Prostate gland (tissue), 2 donors: ENCODE data around the gene LAMB1.

ENCODE experiments used
- POLR2A ChIP-seq: fragments of 450-650 bp; IDR thresholded peaks from one replicate; pipeline ENCODE4 v1.6.1; 2016; ENCODE audit warnings: antibody characterized with exemption, mild to moderate bottlenecking
- POLR2AphosphoS5 ChIP-seq: sonication (generic); formaldehyde crosslinking; IDR thresholded peaks from one replicate; pipeline ENCODE4 v1.6.1; 2017; ENCODE audit warnings: antibody characterized with exemption
- TF ChIP-seq, protein P1 (sequence below), 4 experiments: fragments of 200-600 bp in 2 of 4; fragments of 450-650 bp in 2 of 4; sonication (generic) in 2 of 4; IDR thresholded peaks; 1 replicate in 3 of 4; 2 replicates in 1 of 4; pipeline ENCODE4 v1.5.1; 2016 to 2019; ENCODE audit warnings: antibody characterized with exemption in 4 of 4, mild to moderate bottlenecking in 2 of 4, moderate library complexity in 2 of 4

DNA sequence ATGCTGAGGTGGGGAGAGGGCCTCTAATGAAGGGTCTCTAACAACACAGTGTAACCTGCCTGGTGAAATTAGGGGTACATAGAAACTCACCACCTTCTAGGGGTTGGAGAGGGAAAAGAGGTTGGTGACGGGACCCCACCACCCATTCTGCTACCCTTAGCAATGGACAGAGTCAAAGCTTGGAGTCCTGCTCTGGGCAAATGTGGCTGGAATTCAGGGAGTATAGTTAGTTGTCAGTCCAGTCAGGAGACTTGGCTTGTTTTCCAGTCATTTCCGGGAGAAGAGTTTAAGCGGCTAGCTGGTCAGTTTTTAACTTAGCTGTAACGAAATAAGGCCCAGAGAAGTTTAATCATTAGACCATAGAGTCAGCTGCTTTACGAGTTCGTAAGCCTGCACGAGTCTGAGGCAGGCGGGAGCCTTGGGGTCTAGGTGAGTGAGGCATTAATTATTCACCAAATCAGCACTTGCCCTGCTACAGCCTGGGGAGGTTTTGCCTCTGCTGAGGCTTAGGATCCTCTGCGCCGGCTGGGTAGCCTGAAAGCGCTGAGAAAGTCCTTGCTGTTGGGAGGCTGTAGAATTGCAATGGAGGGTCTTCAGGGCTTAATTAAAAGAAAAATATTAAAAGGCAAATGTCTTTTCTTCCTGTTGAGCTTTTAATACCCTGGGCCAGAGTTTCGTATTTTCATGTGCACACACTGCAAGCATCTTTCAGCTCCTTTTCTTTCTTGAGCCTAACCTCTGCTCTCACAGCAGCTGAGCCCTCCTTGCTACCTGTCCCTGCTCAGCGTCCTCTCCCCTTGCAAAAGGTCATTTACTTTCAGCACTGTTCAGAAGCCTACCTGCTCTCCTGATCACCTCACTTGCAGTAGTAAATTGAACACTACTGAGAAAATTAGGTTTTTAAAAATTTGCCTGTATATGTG, 1.5 kb upstream of the LAMB1 start:
- TF ChIP-seq POLR2AphosphoS5 (no peak), POLR2A (no peak)
- TF ChIP-seq, protein P1, sequence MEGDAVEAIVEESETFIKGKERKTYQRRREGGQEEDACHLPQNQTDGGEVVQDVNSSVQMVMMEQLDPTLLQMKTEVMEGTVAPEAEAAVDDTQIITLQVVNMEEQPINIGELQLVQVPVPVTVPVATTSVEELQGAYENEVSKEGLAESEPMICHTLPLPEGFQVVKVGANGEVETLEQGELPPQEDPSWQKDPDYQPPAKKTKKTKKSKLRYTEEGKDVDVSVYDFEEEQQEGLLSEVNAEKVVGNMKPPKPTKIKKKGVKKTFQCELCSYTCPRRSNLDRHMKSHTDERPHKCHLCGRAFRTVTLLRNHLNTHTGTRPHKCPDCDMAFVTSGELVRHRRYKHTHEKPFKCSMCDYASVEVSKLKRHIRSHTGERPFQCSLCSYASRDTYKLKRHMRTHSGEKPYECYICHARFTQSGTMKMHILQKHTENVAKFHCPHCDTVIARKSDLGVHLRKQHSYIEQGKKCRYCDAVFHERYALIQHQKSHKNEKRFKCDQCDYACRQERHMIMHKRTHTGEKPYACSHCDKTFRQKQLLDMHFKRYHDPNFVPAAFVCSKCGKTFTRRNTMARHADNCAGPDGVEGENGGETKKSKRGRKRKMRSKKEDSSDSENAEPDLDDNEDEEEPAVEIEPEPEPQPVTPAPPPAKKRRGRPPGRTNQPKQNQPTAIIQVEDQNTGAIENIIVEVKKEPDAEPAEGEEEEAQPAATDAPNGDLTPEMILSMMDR (IDR thresholded peaks at IDR 0.05), result no peak
